ENCODE results near the gene UGT1A6. TPM values are rescaled to one million over a fixed set of nuclear protein-coding genes. Genes with fewer than 3 reads are reported as not detected.

UGT1A6 gene
- total and polyA plus RNA-seq, 2 of the 4 experiments (the other 2 are of a cell fraction): not detected

- Histone ChIP-seq H2AK5ac (ENCODE audit: low read depth, low read length) (no peak overlapping the region), H4K8ac (ENCODE audit: low read depth in 2 of 2, low read length in 2 of 2) (no peak overlapping the region), H2AK9ac (replicated peaks; ENCODE audit: low read depth, low read length, poor library complexity) (no peak overlapping the region), H2BK15ac (ENCODE audit: low read depth, low read length) (no peak overlapping the region), H2AFZ (replicated peaks; ENCODE audit: low read length, poor library complexity) (no peak overlapping the region), H2BK120ac (ENCODE audit: low read depth, low read length) (no peak overlapping the region), H3K14ac (replicated peaks; ENCODE audit: low read depth, low read length) (no peak overlapping the region), H3K9me3 (ENCODE audit: control insufficient read depth, insufficient read depth, low read length) (no peaks in the 10 kb centered on the region), H4K91ac (ENCODE audit: insufficient read depth, low read depth, low read length) (no peak overlapping the region), H2BK5ac (ENCODE audit: low read depth, low read length, poor library complexity, severe bottlenecking) (no peak overlapping the region), H3K4ac (ENCODE audit: low read depth, low read length) (no peak overlapping the region), H3K36me3 (ENCODE audit: control insufficient read depth, insufficient read depth, low read length) (no peaks in the 10 kb centered on the region), H3K27me3 (ENCODE audit: control insufficient read depth, insufficient read depth, low read length) (no peaks in the 10 kb centered on the region), H3K27ac (ENCODE audit: insufficient read depth, low read length) (no peak overlapping the region), H3K23ac (ENCODE audit: low read depth, low read length) (no peak overlapping the region), H4K5ac (ENCODE audit: low read depth, low read length) (no peak overlapping the region), H3K18ac (ENCODE audit: low read depth, low read length) (0 out of 2 replicates have a peak overlapping the region, but pooled peaks have one; percentile 9), H3K4me3 (ENCODE audit: insufficient read depth, low read depth, low read length) (no peak overlapping the region), H3K56ac (ENCODE audit: extremely low read depth, insufficient read depth, low read length) (no peak overlapping the region), H2BK20ac (ENCODE audit: low read depth, low read length) (no peak overlapping the region), H3K4me1 (ENCODE audit: control insufficient read depth, insufficient read depth, low read length) (peaks cover 9% of the 10 kb centered on the region), H3K9ac (ENCODE audit: low read depth, low read length) (no peak overlapping the region), H3K79me1 (ENCODE audit: low read depth in 1 of 2, low read length in 2 of 2) (no peaks in the 10 kb centered on the region), H4K20me1 (ENCODE audit: insufficient read depth, low read length) (no peaks in the 10 kb centered on the region), H3K4me2 (ENCODE audit: low read depth, low read length) (no peak overlapping the region), H3K9me1 (ENCODE audit: insufficient read depth, low read length) (no peaks in the 10 kb centered on the region)
- ATAC-seq (ENCODE audit: low read depth) (no peak), DNase-seq (no peak)
- intact Hi-C loops (cut with micrococcal nuclease) (no loop called here), in situ Hi-C loops (cut with MboI; ENCODE audit: low sequenced_read_pairs) (no loop called here), dilution Hi-C loops (cut with HindIII; ENCODE audit: low sequenced_read_pairs, unreplicated experiment) (no loop called here)
- 71% methylated on average over 1 of the region's 5 CpGs; no CpG with 5 or more reads in 1 of the 2 experiments for WGBS, 2 experiments (ENCODE audit: extremely low coverage in 2 of 2, insufficient read length in 1 of 2)
- TF ChIP-seq BHLHE40 (IDR thresholded peaks at IDR 0.05; ENCODE audit: low read depth, low read length) (no peak), USF2 (IDR thresholded peaks at IDR 0.05; ENCODE audit: low read depth, low read length) (peak; percentile 49), RFX5 (IDR thresholded peaks at IDR 0.05; ENCODE audit: low read depth, low read length) (no peak)
- CTCF ChIA-PET: interaction anchor here (0.6 kb wide), 1 partner anchor 27 kb away, joined by 3 read pairs; the partner anchor contains the start of gene UGT1A7
- POLR2A ChIA-PET (ENCODE audit: unreplicated experiment): no interaction called here
- BruUV-seq (replicated peaks): no TSS peak
Observed at GRCh38 chr2:233708942-233709341, 16.3 kb downstream of the UGT1A6 start.

All from IMR-90 (cell line).